Hematopoietic multipotent progenitor cell treated with erythropoietin and hydrocortisone succinate and interleukin-3 and kit ligand, for 4 days (in vitro differentiated cells): ENCODE results near the gene SLC6A4.
"Not testable (repeated sequence)": the region's sequence is repeated elsewhere in the genome, so short reads cannot be mapped to it uniquely, and the experiment has no call there.

Experiments used
- DNase-seq: peaks from one replicate; pipeline ENCODE4 v3.0.0-alpha.2; 2015

Gene SLC6A4

GRCh38 chr17:30238387-30239088 is 3.0 kb upstream of the SLC6A4 start:
- no peak for DNase-seq

DNA sequence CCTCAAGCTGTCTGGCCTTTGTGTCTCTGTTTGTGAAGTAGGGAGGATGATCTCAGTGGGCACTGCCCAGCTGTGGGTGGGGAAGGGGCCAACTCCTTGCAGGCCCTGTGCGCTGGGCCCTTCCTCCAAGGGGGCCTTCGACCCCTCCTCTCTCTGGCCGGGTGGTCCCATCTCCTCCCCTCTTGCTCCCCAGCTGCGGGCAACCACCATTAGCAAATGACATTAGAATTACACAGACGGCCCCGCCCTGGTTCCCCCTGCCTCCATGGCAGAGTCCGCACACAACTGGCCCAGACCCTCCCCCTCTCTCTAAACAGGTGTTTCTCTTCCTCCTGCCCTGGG is 2.5 kb upstream of the SLC6A4 start:
- DNase-seq = no peak

- no peak for DNase-seq
Observed at GRCh38 chr17:30237296-30238002, 2.0 kb upstream of the SLC6A4 start.

DNA sequence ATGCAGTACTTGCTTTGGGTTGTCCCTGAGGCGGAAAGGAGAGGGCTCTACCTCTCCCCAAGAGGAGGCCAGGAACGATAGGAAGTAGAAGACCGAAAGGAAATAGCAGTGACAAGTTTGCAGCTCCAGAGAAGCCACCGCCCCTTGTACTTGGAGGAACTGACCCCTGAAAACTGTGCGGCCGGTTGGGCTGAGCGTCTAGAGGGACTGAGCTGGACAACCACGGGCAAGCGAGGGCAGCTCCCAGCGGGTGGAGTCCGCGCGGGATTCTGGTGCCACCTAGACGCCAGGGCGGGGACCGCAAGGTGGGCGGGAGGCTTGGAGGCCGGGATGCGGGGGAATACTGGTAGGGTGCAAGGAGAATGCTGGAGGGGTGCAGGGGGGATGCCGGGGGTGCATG is 1.3 kb upstream of the SLC6A4 start:
- peak; percentile 60 for DNase-seq

DNA sequence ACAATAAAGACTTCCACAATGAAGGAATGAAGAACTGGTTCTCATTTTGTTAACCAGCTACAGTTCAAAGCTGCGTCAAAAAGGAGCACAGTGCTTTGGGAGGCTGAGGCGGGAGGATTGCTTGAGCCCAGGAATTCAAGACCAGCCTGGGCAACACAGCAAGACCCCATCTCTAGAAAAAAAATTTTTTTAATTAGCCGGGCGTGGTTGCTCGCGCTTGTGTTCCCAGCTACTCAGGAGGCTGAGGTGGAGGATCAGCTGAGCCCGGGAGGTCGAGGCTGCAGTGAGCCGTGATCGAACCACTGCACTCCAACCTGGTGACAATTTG is 764 bp upstream of the SLC6A4 start:
- no peak for DNase-seq

- DNase-seq = no peak
Observed at GRCh38 chr17:30234964-30235363, 533 bp downstream of the SLC6A4 start.

DNA sequence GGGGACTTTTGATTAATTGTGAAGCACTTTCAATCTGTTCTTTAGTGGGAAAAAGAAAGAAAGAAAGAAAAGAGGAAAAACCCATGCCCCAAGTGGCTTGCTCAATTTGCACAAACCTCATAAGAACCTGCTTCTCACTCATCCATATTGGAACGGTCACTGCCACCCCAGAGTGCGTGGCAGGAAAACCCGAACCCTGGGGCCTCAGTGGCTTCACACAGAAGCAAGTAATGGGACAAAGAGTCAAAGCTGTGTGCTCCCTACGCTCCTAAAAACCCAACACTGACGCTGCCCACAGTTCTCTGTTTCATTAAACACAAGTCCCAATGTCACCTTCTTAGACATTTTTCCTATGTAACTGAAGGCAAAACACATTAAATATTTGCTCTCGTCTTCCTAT is 1.2 kb downstream of the SLC6A4 start:
- no peak for DNase-seq

DNA sequence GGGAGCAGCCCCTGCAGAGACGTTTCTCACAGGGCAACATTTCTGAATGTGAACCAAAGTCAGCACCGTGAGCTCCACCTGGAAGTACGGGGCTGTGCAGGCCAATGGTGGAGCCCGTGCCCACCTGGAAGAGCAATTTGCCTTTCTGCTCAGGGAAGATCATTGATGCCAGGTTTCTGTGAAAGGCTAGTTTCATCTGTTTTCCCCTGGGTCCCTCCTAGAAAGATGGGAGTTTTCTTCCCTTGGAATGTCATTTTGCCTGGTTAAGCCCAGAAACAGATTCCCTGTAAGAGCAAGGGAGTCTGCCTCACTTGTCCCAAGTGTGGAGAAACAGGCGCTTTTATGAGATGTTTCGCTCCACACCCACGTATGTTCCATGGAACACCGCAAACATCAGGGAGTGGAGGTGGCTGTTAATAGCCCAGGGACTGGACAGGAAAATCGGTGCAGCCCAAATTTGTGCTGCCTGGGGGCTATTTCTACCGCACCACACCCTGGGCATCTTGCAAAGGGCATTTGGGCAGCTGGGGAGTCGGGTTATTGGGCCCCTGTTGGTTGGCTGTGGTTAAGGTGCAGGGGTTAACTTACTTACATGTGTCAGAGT is 2.6 kb downstream of the SLC6A4 start:
- no peak for DNase-seq

- DNase-seq = no peak
Observed at GRCh38 chr17:30232015-30232823, 3.3 kb downstream of the SLC6A4 start.

DNA sequence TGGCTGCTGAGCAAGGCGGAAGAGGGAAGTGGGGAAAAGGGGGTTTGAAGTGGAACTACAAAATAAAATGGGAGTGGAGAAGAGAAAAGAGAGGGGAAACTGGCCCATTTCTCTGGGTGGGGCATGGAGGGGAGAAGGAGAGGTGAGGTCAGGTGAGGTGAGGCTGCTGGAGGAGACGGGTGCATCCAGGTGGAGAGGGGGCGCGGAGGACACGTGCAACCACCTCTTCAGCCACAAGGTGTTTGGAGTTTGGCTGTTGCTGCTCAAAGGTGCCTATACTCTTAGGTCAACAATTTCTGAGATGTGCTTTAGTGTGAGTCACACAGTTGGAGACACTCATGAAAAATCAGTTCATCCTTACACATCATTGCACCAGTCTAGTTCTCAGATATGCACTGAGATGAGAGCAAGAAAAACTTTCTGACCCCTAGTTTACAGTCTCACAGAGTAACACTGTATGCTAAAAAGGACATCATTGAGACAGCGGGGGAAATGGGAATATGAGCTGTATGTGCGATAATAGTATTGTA is 4.8 kb downstream of the SLC6A4 start:
- no peak for DNase-seq

DNA sequence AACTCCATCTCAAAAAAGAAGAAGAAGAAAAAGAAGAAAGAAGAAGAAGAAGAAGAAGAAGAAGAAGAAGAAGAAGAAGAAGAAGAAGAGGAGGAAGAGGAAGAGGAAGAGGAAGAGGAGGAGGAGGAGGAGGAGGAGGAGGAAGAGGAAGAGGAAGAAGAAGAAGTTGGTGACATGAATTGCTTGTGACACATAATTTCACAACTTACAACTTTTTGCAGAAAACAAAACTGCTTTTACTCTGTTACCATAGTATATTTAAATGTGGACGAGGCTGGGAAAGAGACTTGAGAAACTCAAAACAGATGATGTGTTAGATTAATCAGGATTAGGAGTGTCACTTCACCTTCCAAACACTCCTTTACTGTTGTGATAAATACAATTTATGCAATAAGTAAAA is 5.5 kb downstream of the SLC6A4 start:
- not testable (repeated sequence) for DNase-seq

- no peak for DNase-seq
Observed at GRCh38 chr17:30229012-30229411, 6.5 kb downstream of the SLC6A4 start.

DNA sequence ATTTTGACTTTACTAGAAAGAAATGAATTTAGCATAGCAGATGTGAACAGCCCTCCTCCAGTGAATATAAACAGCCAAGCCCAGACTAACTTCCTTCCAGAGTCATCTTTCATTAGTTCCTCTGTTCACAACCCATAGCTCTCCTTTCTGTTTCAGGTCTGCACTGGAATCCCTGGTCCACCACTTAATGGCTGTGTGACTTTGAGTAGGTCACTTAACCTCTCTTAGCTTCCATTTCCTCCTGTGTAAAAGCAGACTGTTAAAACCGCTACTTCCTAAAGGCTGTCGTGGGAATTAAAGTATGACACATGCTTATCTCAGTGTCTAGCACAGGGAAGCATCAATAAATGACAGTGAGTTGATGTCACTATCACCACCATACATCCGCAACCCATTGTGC is 7.5 kb downstream of the SLC6A4 start:
- DNase-seq = no peak

GRCh38 chr17:30226878-30227277 is 8.6 kb downstream of the SLC6A4 start:
- no peak for DNase-seq

GRCh38 chr17:30225919-30226553 is 9.5 kb downstream of the SLC6A4 start:
- no peak for DNase-seq

DNA sequence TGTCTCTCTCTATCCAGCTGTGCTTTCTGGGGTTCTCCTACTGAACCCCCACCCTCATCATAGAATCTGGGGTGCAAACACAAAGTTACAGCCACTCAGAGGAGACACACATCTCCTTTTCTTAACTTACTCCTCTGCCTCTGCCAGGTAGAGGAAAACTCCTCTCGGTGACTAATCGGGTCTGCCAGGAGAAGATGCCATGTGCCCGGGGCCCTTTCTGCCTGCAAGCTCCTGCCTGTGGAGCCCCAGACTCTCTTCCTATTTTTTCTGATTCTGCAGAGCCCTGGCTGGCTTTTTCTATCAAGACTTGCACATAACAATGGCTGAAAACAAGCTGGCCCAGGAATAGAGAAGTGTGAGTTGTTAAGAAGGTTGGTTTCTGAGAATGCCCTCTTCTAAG is 10.4 kb downstream of the SLC6A4 start:
- no peak for DNase-seq

DNA sequence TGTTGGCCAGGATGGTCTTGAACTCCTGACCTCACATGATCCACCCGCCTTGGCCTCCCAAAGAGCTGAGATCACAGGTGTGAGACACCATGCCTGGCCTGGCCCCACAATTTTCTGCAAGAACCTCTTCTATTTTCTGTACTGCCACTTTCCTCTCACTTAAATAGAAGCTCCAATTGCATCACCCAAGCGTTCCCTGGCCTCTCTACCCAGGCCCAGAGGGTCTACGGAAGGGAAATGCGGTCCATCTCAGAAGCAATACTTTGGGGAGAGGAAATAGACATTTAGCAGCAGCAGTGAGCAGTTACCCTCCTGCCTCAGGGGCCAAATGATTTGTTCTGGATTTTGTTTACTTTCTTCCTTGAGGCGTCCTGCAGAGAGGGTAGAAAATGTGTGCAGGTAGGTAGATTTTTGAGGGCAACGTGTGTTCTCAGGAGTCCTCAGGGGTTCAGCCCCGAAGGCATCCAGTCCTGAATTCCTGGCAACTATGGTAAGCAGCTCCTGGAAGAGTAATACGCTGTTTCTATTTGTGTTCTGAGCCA is 11.0 kb downstream of the SLC6A4 start:
- DNase-seq = no peak

- DNase-seq = no peak
Observed at GRCh38 chr17:30222721-30223175, 12.7 kb downstream of the SLC6A4 start.

GRCh38 chr17:30222251-30222650 is 13.2 kb downstream of the SLC6A4 start:
- no peak for DNase-seq

DNA sequence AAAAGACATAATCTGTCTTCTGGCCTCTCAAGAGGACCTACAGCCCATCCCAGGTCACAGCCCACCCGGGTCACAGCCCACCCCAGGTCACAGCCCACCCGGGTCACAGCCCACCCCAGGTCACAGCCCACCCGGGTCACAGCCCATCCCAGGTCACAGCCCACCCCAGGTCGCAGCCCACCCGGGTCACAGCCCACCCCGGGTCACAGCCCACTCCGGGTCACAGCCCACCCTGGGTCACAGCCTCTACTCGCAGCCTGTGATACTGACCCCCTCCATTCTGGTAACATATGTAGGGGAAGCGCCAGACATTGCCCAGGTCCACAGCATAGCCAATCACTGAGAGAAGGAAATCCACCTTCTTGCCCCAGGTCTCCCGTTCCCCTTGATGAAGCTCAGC is 14.2 kb downstream of the SLC6A4 start:
- no peak for DNase-seq

- no peak for DNase-seq
Observed at GRCh38 chr17:30220414-30220813, 15.1 kb downstream of the SLC6A4 start.

DNA sequence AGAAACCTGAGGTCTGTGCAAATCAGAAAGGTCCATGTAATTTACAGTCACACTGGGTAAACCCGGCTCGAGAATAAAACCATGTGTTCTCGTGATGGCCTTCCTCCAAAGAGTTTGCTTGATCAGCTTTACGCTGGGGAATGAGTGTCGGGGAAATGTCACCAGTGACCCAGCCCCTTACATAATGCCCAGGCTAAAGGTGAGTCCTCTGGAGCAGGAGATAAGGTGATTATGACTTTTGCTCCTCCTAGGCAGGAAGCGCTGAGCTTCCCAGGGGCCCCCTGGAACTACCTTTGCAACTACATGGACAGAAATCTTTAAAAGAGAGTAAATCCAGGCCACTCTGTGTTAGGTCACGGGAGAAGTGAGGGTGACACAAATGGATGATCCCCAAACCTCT is 15.7 kb downstream of the SLC6A4 start:
- DNase-seq = no peak

GRCh38 chr17:30219315-30219714 is 16.2 kb downstream of the SLC6A4 start:
- DNase-seq = no peak
